Prostate gland (tissue), 2 donors: Measurements from ENCODE around the gene EP400.

ENCODE experiments used
- CTCF ChIP-seq, 4 experiments: fragments of 200-600 bp in 2 of 4; fragments of 450-650 bp in 2 of 4; sonication (generic) in 2 of 4; IDR thresholded peaks; 1 replicate in 3 of 4; 2 replicates in 1 of 4; pipeline ENCODE4 v1.5.1; 2016 to 2019; ENCODE audit warnings: antibody characterized with exemption in 4 of 4, mild to moderate bottlenecking in 2 of 4, moderate library complexity in 2 of 4
- POLR2A ChIP-seq: fragments of 450-650 bp; IDR thresholded peaks from one replicate; pipeline ENCODE4 v1.6.1; 2016; ENCODE audit warnings: antibody characterized with exemption, mild to moderate bottlenecking
- POLR2AphosphoS5 ChIP-seq: sonication (generic); formaldehyde crosslinking; IDR thresholded peaks from one replicate; pipeline ENCODE4 v1.6.1; 2017; ENCODE audit warnings: antibody characterized with exemption

DNA sequence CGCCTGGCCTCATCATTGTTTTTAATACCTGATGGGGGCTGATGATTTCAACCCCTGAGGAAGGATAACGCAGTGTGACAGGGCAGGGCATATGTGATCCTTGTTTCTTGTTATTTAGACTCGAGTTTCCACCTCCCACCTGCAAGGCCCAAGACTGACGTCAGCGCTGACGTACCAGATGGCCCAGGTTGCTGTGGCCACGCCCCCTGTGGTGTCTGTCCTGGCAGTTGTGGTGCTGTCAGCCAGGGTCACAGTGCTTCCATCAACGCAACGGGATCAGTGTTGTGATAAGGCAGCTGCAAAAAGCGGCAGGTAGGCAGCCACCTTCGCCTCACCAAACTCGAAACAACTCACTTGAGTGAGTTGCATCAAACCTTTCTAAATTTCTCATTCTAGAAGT lies 176.0 kb downstream of the EP400 start:
- TF ChIP-seq CTCF (IDR thresholded peaks at IDR 0.05) (no peak), POLR2AphosphoS5 (no peak), POLR2A (no peak)
